GM23248 (cell line): Measurements from ENCODE around the gene INSIG2.

Source experiments
- EZH2 ChIP-seq: fragments of 200-600 bp; sonication (generic); IDR thresholded peaks from 2 replicates; pipeline ENCODE4 v1.6.1; 2018; ENCODE audit warnings: antibody characterized with exemption, mild to moderate bottlenecking; ENCODE audit not compliant: insufficient read depth, poor library complexity, severe bottlenecking
- EZH2phosphoT487 ChIP-seq: fragments of 200-600 bp; sonication (generic); IDR thresholded peaks from 2 replicates; pipeline ENCODE4 v1.6.1; 2018; ENCODE audit warnings: antibody characterized with exemption, moderate library complexity, mild to moderate bottlenecking, low read depth; ENCODE audit not compliant: insufficient read depth

DNA sequence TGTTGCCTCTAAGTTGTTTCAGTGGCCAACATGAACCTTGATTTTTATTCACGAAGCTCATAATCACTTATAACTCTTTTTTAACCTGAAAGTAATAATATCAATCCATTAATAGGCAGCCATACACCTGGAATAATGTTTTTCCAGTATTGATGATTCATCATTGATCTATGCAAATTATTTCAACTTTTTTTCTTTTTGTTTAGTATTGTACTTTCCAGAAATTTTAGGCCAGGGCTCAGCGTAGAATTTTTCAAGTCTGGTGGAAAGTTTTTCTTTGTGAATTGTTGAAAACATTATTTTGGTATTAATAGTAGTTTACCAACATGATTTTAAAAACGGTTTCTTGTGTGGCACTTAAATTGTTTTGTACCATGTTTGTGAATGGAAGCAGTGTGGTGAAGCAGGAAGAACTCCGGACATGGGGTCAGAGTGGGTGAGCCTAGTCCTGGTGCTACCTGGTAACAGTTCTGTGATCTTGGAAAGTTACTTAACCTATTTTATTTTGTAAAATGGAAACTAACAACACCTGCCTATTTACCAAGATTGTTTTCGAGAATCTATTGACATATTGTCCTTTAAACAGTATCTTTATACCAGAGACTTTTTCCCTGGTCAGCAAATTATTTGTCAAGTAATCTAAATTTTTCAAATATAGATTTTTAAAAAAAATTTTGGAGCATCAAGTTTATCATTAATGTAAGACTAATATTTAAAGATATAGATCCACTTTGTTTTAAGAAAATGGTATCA is 2.3 kb downstream of the INSIG2 start:
- TF ChIP-seq EZH2 (no peak), EZH2phosphoT487 (no peak)
